IPS-NIHi11 (cell line): ENCODE data around the gene NFIL3.
"Not testable (repeated sequence)": the region's sequence is repeated elsewhere in the genome, so short reads cannot be mapped to it uniquely, and the experiment has no call there.

ENCODE experiments used
- DNase-seq: peaks from one replicate; pipeline ENCODE4 v3.0.0; 2012; ENCODE audit warnings: mixed read lengths, low spot score

NFIL3 gene

GRCh38 chr9:91395106-91395552 lies 28.5 kb downstream of the NFIL3 start:
- no peak for DNase-seq

GRCh38 chr9:91393826-91394225 lies 29.8 kb downstream of the NFIL3 start:
- DNase-seq, result no peak

GRCh38 chr9:91392435-91392834 lies 31.2 kb downstream of the NFIL3 start:
- no peak for DNase-seq

GRCh38 chr9:91391818-91392217 lies 31.8 kb downstream of the NFIL3 start:
- no peak for DNase-seq

- no peak for DNase-seq
These were observed 32.2 kb downstream of the NFIL3 start for GRCh38 chr9:91391412-91391811.

- not testable (repeated sequence) for DNase-seq
These were observed 33.9 kb downstream of the NFIL3 start for GRCh38 chr9:91389686-91390085.

GRCh38 chr9:91386765-91387164 lies 36.9 kb downstream of the NFIL3 start:
- no peak for DNase-seq

- DNase-seq, result no peak
These were observed 38.7 kb downstream of the NFIL3 start for GRCh38 chr9:91384954-91385353.

GRCh38 chr9:91383577-91383976 lies 40.1 kb downstream of the NFIL3 start:
- no peak for DNase-seq

GRCh38 chr9:91382298-91382697 lies 41.3 kb downstream of the NFIL3 start:
- no peak for DNase-seq

GRCh38 chr9:91379426-91379825 lies 44.2 kb downstream of the NFIL3 start:
- DNase-seq, result no peak

GRCh38 chr9:91378695-91379127 lies 44.9 kb downstream of the NFIL3 start:
- no peak for DNase-seq

- not testable (repeated sequence) for DNase-seq
These were observed 45.6 kb downstream of the NFIL3 start for GRCh38 chr9:91378054-91378453.

- no peak for DNase-seq
These were observed 47.4 kb downstream of the NFIL3 start for GRCh38 chr9:91376239-91376638.

GRCh38 chr9:91374939-91375338 lies 48.7 kb downstream of the NFIL3 start:
- no peak for DNase-seq

- DNase-seq, result no peak
These were observed 51.7 kb downstream of the NFIL3 start for GRCh38 chr9:91371894-91372293.

- not testable (repeated sequence) for DNase-seq
These were observed 53.6 kb downstream of the NFIL3 start for GRCh38 chr9:91370006-91370405.

GRCh38 chr9:91364702-91365101 lies 58.9 kb downstream of the NFIL3 start:
- no peak for DNase-seq

GRCh38 chr9:91364005-91364404 lies 59.6 kb downstream of the NFIL3 start:
- DNase-seq, result no peak

- DNase-seq, result no peak
These were observed 61.5 kb downstream of the NFIL3 start for GRCh38 chr9:91362051-91362611.

GRCh38 chr9:91361291-91362050 lies 62.2 kb downstream of the NFIL3 start, which contains the start of gene AUH:
Gene AUH (minus strand): TSS chr9:91361918. CDS start chr9:91361889, 29 bp downstream.
- DNase-seq, result peak; percentile 97

- peak; percentile 39 for DNase-seq
These were observed 62.9 kb downstream of the NFIL3 start for GRCh38 chr9:91360551-91361290.
